NCI-H1436 (cell line): ENCODE results near the gene PRDM4.
"Not testable (repeated sequence)": the region's sequence is repeated elsewhere in the genome, so short reads cannot be mapped to it uniquely, and the experiment has no call there.

Experiments used
- DNase-seq: peaks from one replicate; lab custom pipeline; 2025; lab: John Stamatoyannopoulos, UW

The PRDM4 gene

GRCh38 chr12:107774349-107775029 is 13.6 kb upstream of the PRDM4 start, which contains the start of gene ASCL4:
TSS of gene ASCL4 (plus strand) at chr12:107774704. CDS start at chr12:107775219, 515 bp downstream.
- no peak for DNase-seq

GRCh38 chr12:107767466-107767865 is 6.5 kb upstream of the PRDM4 start:
- DNase-seq: no peak

- no peak for DNase-seq
These were observed 4.4 kb upstream of the PRDM4 start for GRCh38 chr12:107765316-107765715.

- DNase-seq: no peak
These were observed 3.7 kb upstream of the PRDM4 start for GRCh38 chr12:107764626-107765025.

GRCh38 chr12:107762874-107763273 is 1.9 kb upstream of the PRDM4 start:
- DNase-seq: no peak

- DNase-seq: no peak
These were observed 566 bp upstream of the PRDM4 start for GRCh38 chr12:107761502-107761904.

- DNase-seq: peak; percentile 18
These were observed 629 bp downstream of the PRDM4 start for GRCh38 chr12:107760207-107760808.

- no peak for DNase-seq
These were observed 1.5 kb downstream of the PRDM4 start for GRCh38 chr12:107759410-107759809.

- no peak for DNase-seq
These were observed 11.9 kb downstream of the PRDM4 start for GRCh38 chr12:107749083-107749482.

- no peak for DNase-seq
These were observed 12.5 kb downstream of the PRDM4 start for GRCh38 chr12:107748472-107748871.

- no peak for DNase-seq
These were observed 24.0 kb downstream of the PRDM4 start for GRCh38 chr12:107736914-107737313.

- no peak for DNase-seq
These were observed 25.2 kb downstream of the PRDM4 start for GRCh38 chr12:107735763-107736162.

GRCh38 chr12:107734139-107734538 is 26.8 kb downstream of the PRDM4 start:
- DNase-seq: no peak

- no peak for DNase-seq
These were observed 28.6 kb downstream of the PRDM4 start for GRCh38 chr12:107732365-107732764.

GRCh38 chr12:107731366-107731765 is 29.6 kb downstream of the PRDM4 start:
- no peak for DNase-seq

GRCh38 chr12:107730618-107731341 is 30.2 kb downstream of the PRDM4 start:
- DNase-seq: no peak

- not testable (repeated sequence) for DNase-seq
These were observed 33.2 kb downstream of the PRDM4 start for GRCh38 chr12:107727742-107728141.

GRCh38 chr12:107727327-107727726 is 33.6 kb downstream of the PRDM4 start:
- not testable (repeated sequence) for DNase-seq

- DNase-seq: no peak
These were observed 42.3 kb downstream of the PRDM4 start for GRCh38 chr12:107718606-107719005.

- no peak for DNase-seq
These were observed 45.2 kb downstream of the PRDM4 start for GRCh38 chr12:107715780-107716179.

GRCh38 chr12:107705522-107705921 is 55.4 kb downstream of the PRDM4 start:
- DNase-seq: not testable (repeated sequence)

- no peak for DNase-seq
These were observed 56.9 kb downstream of the PRDM4 start for GRCh38 chr12:107704041-107704440.

- no peak for DNase-seq
These were observed 58.8 kb downstream of the PRDM4 start for GRCh38 chr12:107702106-107702505.
